ENCODE measurements around the gene HTD2.
"Not testable (repeated sequence)": the region's sequence is repeated elsewhere in the genome, so short reads cannot be mapped to it uniquely, and the experiment has no call there.

DNA sequence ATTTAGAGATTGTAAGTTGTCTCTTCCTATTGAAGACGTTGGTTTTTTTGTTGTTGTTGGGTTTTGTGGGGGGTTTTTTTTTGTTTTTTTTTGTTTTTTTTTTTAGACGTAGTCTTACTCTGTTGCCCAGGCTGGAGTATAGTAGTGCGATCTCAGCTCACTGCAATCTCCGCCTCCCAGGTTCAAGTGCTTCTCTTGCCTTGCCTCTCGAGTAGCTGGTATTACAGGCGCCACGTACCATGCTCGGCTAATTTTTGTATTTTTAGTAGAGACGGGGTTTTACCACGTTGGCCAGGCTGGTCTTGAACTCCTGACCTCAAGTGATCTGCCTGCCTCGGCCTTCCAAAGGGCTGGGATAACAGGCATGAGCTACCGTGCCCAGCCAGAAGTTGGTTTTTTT, 32.8 kb downstream of the HTD2 start:
- TF ChIP-seq, protein P1, sequence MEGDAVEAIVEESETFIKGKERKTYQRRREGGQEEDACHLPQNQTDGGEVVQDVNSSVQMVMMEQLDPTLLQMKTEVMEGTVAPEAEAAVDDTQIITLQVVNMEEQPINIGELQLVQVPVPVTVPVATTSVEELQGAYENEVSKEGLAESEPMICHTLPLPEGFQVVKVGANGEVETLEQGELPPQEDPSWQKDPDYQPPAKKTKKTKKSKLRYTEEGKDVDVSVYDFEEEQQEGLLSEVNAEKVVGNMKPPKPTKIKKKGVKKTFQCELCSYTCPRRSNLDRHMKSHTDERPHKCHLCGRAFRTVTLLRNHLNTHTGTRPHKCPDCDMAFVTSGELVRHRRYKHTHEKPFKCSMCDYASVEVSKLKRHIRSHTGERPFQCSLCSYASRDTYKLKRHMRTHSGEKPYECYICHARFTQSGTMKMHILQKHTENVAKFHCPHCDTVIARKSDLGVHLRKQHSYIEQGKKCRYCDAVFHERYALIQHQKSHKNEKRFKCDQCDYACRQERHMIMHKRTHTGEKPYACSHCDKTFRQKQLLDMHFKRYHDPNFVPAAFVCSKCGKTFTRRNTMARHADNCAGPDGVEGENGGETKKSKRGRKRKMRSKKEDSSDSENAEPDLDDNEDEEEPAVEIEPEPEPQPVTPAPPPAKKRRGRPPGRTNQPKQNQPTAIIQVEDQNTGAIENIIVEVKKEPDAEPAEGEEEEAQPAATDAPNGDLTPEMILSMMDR (IDR thresholded peaks at IDR 0.05 in 4 of 5, conservative IDR thresholded peaks at IDR 0.05 in 1 of 5): not testable (repeated sequence)
- TF ChIP-seq POLR2A (IDR thresholded peaks at IDR 0.05): not testable (repeated sequence)

Measured in gastrocnemius medialis (tissue), 4 donors.